ENCODE results near the gene GTF2H1. TPM values are rescaled to one million over a fixed set of nuclear protein-coding genes. Genes with fewer than 3 reads are reported as not detected.

Gene GTF2H1
- total and polyA plus RNA-seq, 2 donors from 2014 or later, result 21.4 to 43.2 TPM

- peaks cover 4 to 29% (median 22%) of the 10 kb centered on the region in 3 donors for H3K36me3 ChIP-seq (ENCODE audit: control insufficient read depth in 2 of 3, insufficient read depth in 3 of 3, low read length in 3 of 3)
- H3K4me1 ChIP-seq (ENCODE audit: control insufficient read depth in 2 of 3, insufficient read depth in 2 of 3, low read depth in 1 of 3, low read length in 3 of 3), result peaks cover 0 to 4% (median 4%) of the 10 kb centered on the region in 3 donors
- TF ChIP-seq, protein P1, sequence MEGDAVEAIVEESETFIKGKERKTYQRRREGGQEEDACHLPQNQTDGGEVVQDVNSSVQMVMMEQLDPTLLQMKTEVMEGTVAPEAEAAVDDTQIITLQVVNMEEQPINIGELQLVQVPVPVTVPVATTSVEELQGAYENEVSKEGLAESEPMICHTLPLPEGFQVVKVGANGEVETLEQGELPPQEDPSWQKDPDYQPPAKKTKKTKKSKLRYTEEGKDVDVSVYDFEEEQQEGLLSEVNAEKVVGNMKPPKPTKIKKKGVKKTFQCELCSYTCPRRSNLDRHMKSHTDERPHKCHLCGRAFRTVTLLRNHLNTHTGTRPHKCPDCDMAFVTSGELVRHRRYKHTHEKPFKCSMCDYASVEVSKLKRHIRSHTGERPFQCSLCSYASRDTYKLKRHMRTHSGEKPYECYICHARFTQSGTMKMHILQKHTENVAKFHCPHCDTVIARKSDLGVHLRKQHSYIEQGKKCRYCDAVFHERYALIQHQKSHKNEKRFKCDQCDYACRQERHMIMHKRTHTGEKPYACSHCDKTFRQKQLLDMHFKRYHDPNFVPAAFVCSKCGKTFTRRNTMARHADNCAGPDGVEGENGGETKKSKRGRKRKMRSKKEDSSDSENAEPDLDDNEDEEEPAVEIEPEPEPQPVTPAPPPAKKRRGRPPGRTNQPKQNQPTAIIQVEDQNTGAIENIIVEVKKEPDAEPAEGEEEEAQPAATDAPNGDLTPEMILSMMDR (IDR thresholded peaks at IDR 0.05; ENCODE audit: borderline replicate concordance, extremely low read depth, insufficient read depth), result no peak
- no peaks in the 10 kb centered on the region for H3K27me3 ChIP-seq (ENCODE audit: control insufficient read depth, insufficient read depth, low read length)
- intact Hi-C loops (cut with DNase I), result no loop called here
- no peaks in the 10 kb centered on the region for H3K9me3 ChIP-seq (ENCODE audit: control insufficient read depth in 2 of 3, insufficient read depth in 1 of 3, low read length in 3 of 3)
- H3K4me3 ChIP-seq (ENCODE audit: low read length in 3 of 3), result no peak overlapping the region
- FAIRE-seq (no peak), DNase-seq (no peak)
- no peak overlapping the region for H3K27ac ChIP-seq (ENCODE audit: low read depth in 2 of 2, low read length in 2 of 2)
- no peak overlapping the region for H3K9ac ChIP-seq (ENCODE audit: low read length in 3 of 3)
These were observed 14.8 kb upstream of the GTF2H1 start for GRCh38 chr11:18307461-18308139.

- Histone ChIP-seq H3K9me3 (ENCODE audit: control insufficient read depth in 2 of 3, insufficient read depth in 1 of 3, low read length in 3 of 3) (no peaks in the 10 kb centered on the region), H3K9ac (ENCODE audit: low read length in 3 of 3) (no peak overlapping the region), H3K4me1 (ENCODE audit: control insufficient read depth in 2 of 3, insufficient read depth in 2 of 3, low read depth in 1 of 3, low read length in 3 of 3) (peaks cover 0 to 8% (median 6%) of the 10 kb centered on the region in 3 donors), H3K27me3 (ENCODE audit: control insufficient read depth, insufficient read depth, low read length) (no peaks in the 10 kb centered on the region), H3K36me3 (ENCODE audit: control insufficient read depth in 2 of 3, insufficient read depth in 3 of 3, low read length in 3 of 3) (peaks cover 4 to 29% (median 22%) of the 10 kb centered on the region in 3 donors), H3K4me3 (ENCODE audit: low read length in 3 of 3) (no peak overlapping the region), H3K27ac (ENCODE audit: low read depth in 2 of 2, low read length in 2 of 2) (no peak overlapping the region)
- TF ChIP-seq, protein P1 (IDR thresholded peaks at IDR 0.05; ENCODE audit: borderline replicate concordance, extremely low read depth, insufficient read depth), result no peak
- intact Hi-C loops (cut with DNase I), result no loop called here
- DNase-seq (no peak), FAIRE-seq (no peak)
These were observed 14.1 kb upstream of the GTF2H1 start for GRCh38 chr11:18308242-18308641.

DNA sequence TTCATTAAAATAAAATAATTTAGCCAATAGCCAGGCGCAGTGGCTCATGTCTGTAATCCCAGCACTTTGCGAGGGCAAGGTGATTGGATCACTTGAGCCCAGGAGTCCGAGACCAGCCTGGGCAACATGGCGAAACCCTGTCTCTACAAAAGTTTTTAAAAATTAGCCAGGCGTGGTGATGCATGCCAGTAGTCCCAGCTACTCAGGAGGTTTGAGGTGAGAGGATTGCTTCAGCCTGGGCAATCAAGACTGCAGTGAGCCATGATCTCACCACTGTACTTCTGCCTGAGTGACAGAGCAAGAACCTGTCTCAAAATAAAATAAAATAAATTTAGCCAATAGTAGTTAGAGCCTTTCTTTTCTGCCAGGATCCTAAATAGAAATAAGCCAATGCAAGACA lies 12.7 kb upstream of the GTF2H1 start:
- DNase-seq, result no peak
- H3K27me3 ChIP-seq (ENCODE audit: control insufficient read depth, insufficient read depth, low read length), result no peaks in the 10 kb centered on the region
- no peaks in the 10 kb centered on the region for H3K9me3 ChIP-seq (ENCODE audit: control insufficient read depth in 2 of 3, insufficient read depth in 1 of 3, low read length in 3 of 3)
- FAIRE-seq, result no peak
- H3K4me1 ChIP-seq (ENCODE audit: control insufficient read depth in 2 of 3, insufficient read depth in 2 of 3, low read depth in 1 of 3, low read length in 3 of 3), result peaks cover 0 to 8% (median 5%) of the 10 kb centered on the region in 3 donors
- TF ChIP-seq, protein P1 (IDR thresholded peaks at IDR 0.05; ENCODE audit: borderline replicate concordance, extremely low read depth, insufficient read depth), result no peak
- H3K36me3 ChIP-seq (ENCODE audit: control insufficient read depth in 2 of 3, insufficient read depth in 3 of 3, low read length in 3 of 3), result peaks cover 4 to 29% (median 22%) of the 10 kb centered on the region in 3 donors
- H3K4me3 ChIP-seq (ENCODE audit: low read length in 3 of 3), result no peak overlapping the region
- no peak overlapping the region for H3K9ac ChIP-seq (ENCODE audit: low read length in 3 of 3)
- intact Hi-C loops (cut with DNase I), result no loop called here
- no peak overlapping the region for H3K27ac ChIP-seq (ENCODE audit: low read depth in 2 of 2, low read length in 2 of 2)

Data from kidney (tissue), 14 donors.